Epithelial cell of proximal tubule (primary cell): ENCODE measurements around the gene GDF15. TPM values are rescaled to one million over a fixed set of nuclear protein-coding genes. Genes with fewer than 3 reads are reported as not detected.
"Not testable (repeated sequence)": the region's sequence is repeated elsewhere in the genome, so short reads cannot be mapped to it uniquely, and the experiment has no call there.

ENCODE experiments used
- DNase-seq: peaks from one replicate; pipeline ENCODE4 v3.0.0-alpha.2; 2011; ENCODE audit warnings: low read depth
- H3K4me3 ChIP-seq: 2 replicates; pipeline ENCODE4 v1.5.1; 2011; ENCODE audit warnings: low read depth, mild to moderate bottlenecking, low read length
- total RNA-seq: library from RNA; depleted of rRNA; stranded (reverse); fragments of >200 nt; gene quantifications from 2 replicates; pipeline ENCODE4 v1.2.3, GENCODE V29; 2015
- TF ChIP-seq, protein P1 (sequence below): conservative IDR thresholded peaks from 2 replicates; pipeline ENCODE4 v1.5.1; 2012; ENCODE audit warnings: low read depth, mild to moderate bottlenecking, low read length

The GDF15 gene
- total RNA-seq, 1 donor from 2014 or later, result 262 TPM

DNA sequence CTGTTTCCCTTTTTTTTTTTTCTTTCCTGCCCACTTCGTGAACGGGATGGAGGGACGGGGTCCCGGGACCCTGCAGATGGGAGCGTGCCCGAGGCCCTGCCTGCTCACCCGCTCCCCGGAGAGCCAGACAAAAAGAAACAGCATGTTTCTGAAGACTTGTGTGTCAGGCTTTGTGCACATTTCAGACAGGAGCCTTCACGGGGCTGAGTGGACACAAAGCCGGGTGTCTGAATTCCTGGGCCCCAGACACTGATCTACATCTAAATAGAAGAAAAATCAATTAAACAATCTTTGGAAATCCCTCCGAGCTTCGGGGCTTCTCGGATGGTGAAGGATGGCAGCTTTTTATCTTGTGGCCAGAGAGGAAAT, 41.4 kb upstream of the GDF15 start:
- H3K4me3 ChIP-seq, result no peak overlapping the region
- TF ChIP-seq, protein P1, sequence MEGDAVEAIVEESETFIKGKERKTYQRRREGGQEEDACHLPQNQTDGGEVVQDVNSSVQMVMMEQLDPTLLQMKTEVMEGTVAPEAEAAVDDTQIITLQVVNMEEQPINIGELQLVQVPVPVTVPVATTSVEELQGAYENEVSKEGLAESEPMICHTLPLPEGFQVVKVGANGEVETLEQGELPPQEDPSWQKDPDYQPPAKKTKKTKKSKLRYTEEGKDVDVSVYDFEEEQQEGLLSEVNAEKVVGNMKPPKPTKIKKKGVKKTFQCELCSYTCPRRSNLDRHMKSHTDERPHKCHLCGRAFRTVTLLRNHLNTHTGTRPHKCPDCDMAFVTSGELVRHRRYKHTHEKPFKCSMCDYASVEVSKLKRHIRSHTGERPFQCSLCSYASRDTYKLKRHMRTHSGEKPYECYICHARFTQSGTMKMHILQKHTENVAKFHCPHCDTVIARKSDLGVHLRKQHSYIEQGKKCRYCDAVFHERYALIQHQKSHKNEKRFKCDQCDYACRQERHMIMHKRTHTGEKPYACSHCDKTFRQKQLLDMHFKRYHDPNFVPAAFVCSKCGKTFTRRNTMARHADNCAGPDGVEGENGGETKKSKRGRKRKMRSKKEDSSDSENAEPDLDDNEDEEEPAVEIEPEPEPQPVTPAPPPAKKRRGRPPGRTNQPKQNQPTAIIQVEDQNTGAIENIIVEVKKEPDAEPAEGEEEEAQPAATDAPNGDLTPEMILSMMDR, result no peak
- DNase-seq, result no peak

DNA sequence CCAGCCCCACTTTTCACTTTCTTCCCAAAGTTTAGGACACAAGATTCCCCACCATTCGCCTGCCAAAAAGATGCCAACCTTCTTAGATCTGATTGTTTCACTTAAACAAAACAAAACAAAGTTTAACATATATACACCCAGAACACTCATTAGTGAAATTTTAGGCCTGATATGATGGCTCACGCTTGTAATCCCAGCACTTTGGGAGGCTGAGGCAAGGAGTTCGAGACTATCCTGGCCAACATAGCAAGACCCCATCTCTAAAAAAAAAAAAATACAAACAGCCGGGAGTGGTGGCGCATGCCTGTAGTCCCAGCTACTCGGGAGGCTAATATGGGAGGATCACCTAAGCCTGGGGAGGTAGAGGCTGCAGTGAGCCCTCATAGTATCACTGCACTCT, 40.7 kb upstream of the GDF15 start:
- DNase-seq, result no peak
- TF ChIP-seq, protein P1, result no peak
- H3K4me3 ChIP-seq, result no peak overlapping the region

DNA sequence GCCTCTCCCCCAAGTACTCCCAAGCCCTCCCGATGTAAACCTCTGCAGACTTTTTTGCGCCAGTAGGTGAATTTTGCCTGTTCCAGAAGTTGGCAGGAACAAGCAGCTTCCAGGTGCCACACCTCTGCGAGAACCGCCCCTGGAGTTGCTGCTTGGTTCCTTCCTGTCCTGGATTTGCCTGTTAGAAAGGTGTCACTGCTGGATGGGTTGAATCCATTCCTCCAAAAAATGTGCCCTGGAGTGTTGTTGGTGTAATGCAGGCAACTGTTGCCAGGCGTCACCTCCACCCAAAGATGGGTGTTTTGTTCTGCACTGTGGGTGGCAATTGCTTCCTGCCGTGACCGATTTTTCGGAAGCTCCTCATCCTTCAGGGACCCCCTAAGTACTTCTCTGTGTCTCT, 39.9 kb upstream of the GDF15 start:
- no peak overlapping the region for H3K4me3 ChIP-seq
- TF ChIP-seq, protein P1, result no peak
- DNase-seq, result no peak

DNA sequence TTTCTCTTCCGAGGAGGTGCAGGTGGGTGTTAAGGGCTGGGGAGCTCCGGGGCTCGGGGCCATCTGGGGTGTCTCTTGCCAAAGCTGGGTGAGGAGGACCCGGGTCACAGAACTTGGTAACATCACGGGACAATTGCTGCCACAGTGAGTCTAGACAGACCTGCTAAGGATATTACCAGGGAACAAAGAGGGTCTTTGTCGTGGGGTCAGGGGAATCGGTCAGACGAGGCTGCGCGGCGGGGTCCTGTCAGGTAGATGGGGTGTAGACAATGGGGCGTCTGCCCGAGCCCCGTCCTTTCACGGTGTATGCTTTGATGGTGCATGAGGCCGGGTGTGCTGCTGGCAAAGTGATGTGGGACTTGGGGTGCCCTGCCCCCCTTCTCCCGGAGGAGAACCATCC, 37.8 kb upstream of the GDF15 start:
- no peak for DNase-seq
- TF ChIP-seq, protein P1, result no peak
- no peak overlapping the region for H3K4me3 ChIP-seq

DNA sequence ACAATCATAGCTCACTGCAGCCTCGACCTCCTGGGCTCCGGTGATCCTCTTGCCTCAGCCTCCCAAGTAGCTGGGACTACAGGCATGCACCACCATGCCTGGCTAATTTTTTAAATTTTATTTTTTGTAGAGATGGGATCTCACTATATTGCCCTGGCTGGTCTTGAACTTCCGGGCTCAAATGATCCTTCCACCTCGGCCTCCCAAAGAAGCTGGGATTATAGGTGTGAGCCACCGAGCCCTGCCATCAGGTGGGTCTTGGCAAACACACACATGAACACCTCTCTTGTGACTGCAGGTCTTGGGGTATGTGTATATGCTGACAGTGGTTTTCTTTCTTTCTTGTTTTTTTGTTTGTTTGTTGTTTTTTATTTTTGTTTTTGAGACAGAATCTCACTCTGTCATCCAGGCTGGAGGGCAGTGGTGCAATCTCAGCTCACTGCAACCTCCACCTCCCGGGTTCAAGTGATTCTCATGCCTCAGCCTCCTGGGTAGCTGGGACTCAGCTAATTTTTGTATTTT, 37.1 kb upstream of the GDF15 start:
- not testable (repeated sequence) for H3K4me3 ChIP-seq, DNase-seq

DNA sequence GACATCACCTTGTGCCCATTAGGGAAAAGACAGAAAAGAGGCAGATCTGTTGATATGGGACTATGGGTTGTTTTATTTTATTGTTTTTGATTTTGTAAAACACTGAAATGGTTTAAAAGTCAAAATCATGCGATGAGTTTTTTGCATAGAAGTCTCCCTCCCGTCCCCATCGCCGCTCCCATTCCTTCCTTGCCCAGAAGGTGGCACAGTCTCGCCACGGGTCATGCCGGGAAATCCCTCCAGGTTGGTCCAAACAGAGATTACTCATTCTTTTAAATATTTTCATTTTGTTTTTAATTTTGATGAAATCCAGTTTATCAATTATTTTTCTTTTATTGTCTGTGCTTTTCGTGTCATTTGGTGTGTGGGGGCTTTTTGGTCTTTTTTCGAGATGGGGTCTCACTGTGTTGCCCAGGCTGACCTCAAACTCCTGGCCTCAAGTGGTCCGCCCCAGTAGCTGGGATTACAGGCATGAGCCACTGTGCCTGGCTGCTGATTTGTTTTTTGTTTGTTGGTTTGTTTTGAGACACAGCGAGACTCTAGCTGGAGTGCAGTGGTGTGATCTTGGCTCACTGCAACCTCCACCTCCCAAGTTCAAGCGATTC, 36.3 kb upstream of the GDF15 start:
- DNase-seq, result no peak
- no peak overlapping the region for H3K4me3 ChIP-seq
- TF ChIP-seq, protein P1, result peak; percentile 94

DNA sequence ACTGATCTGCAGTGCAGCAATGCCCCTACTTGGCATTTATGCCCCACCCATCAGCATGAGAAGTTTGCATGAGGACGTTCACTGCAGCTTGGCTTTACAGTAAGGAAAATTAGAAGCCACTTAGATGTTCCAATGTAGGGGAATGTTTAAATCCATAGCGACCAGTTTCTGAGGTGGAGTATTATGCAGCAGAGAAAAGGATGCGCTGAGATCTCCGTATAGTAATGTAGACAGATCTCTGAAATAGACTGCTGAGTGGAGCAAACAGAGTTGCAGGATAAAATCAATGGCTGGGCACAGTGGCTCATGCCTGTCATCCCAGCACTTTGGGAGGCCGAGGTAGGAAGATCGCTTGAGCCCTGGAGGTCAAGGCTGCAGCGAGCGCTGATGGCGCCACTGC, 35.5 kb upstream of the GDF15 start:
- H3K4me3 ChIP-seq, result no peak overlapping the region
- TF ChIP-seq, protein P1, result no peak
- DNase-seq, result no peak
